Thoracic aorta (tissue), 2 donors: ENCODE measurements around the gene DARS1. TPM values are rescaled to one million over a fixed set of nuclear protein-coding genes. Genes with fewer than 3 reads are reported as not detected.

ENCODE experiments used
- ATAC-seq: fragments of 150-250 bp; one replicate; pipeline ENCODE4 v1.8.0; 2017; ENCODE audit warnings: low read depth; ENCODE audit not compliant: insufficient number of reproducible peaks, low FRiP score
- DNase-seq: peaks from one replicate; pipeline ENCODE4 v3.0.0-alpha.2; 2020; ENCODE audit warnings: low spot score
- H3K27ac ChIP-seq, 2 donors: fragments of 200-600 bp; sonication (generic); 1 replicate in 1 of 2; 2 replicates in 1 of 2; pipeline ENCODE4 v1.5.1; 2016; ENCODE audit warnings: mild to moderate bottlenecking in 2 of 2, moderate library complexity in 2 of 2
- H3K27me3 ChIP-seq: fragments of 200-600 bp; sonication (generic); replicated peaks from 2 replicates; pipeline ENCODE4 v1.6.0; 2016; ENCODE audit warnings: mild to moderate bottlenecking; ENCODE audit not compliant: insufficient read depth
- H3K36me3 ChIP-seq: fragments of 200-600 bp; sonication (generic); one replicate; pipeline ENCODE4 v1.5.1; 2016
- H3K4me1 ChIP-seq, 2 donors: fragments of 200-600 bp; sonication (generic); 1 replicate in 1 of 2; 2 replicates in 1 of 2; pipeline versions ENCODE4 v1.5.1 to v1.6.0; 2016; ENCODE audit warnings: low read depth in 2 of 2, mild to moderate bottlenecking in 1 of 2; ENCODE audit not compliant: control insufficient read depth in 1 of 2
- H3K4me3 ChIP-seq: fragments of 200-600 bp; sonication (generic); 2 replicates; pipeline ENCODE4 v1.5.1; 2016; ENCODE audit warnings: mild to moderate bottlenecking
- H3K9me3 ChIP-seq: fragments of 200-600 bp; sonication (generic); 2 replicates; pipeline ENCODE4 v1.5.1; 2016
- CTCF ChIP-seq: fragments of 200-600 bp; sonication (generic); IDR thresholded peaks from one replicate; pipeline ENCODE4 v1.5.1; 2019; ENCODE audit warnings: antibody characterized with exemption
- total RNA-seq, 2 donors: library from RNA; depleted of rRNA; stranded (reverse); fragments of >200 nt; gene quantifications; one replicate each; pipeline versions ENCODE4 v1.1.0 to v1.2.3, GENCODE V29; 2016

DARS1 gene
- total RNA-seq, 2 donors from 2014 or later, result 42.8 to 67.9 TPM

- H3K4me3 ChIP-seq, result no peak overlapping the region
- ATAC-seq (no peak), DNase-seq (no peak)
- TF ChIP-seq CTCF, result no peak
- H3K4me1 ChIP-seq, result peaks cover 0 to 6% of the 10 kb centered on the region in 2 donors
- no peaks in the 10 kb centered on the region for H3K36me3 ChIP-seq
- no peaks in the 10 kb centered on the region for H3K27me3 ChIP-seq
- H3K27ac ChIP-seq, result no peak overlapping the region
- H3K9me3 ChIP-seq, result no peaks in the 10 kb centered on the region
These were observed 39.2 kb upstream of the DARS1 start for GRCh38 chr2:136024616-136025015.

GRCh38 chr2:136024185-136024584, 38.8 kb upstream of the DARS1 start:
- Histone ChIP-seq H3K27me3 (no peaks in the 10 kb centered on the region), H3K4me3 (no peak overlapping the region), H3K27ac (no peak overlapping the region), H3K4me1 (peaks cover 0 to 6% of the 10 kb centered on the region in 2 donors), H3K36me3 (no peaks in the 10 kb centered on the region), H3K9me3 (no peaks in the 10 kb centered on the region)
- no peak for TF ChIP-seq CTCF
- ATAC-seq, result no peak
- no peak for DNase-seq

GRCh38 chr2:136023416-136023815, 38.0 kb upstream of the DARS1 start:
- ATAC-seq (no peak), DNase-seq (no peak)
- H3K36me3 ChIP-seq, result no peaks in the 10 kb centered on the region

GRCh38 chr2:136022396-136023146, 37.1 kb upstream of the DARS1 start:
- no peaks in the 10 kb centered on the region for H3K36me3 ChIP-seq
- H3K4me3 ChIP-seq, result no peak overlapping the region
- DNase-seq (no peak), ATAC-seq (no peak)
- no peaks in the 10 kb centered on the region for H3K27me3 ChIP-seq
- no peak for TF ChIP-seq CTCF
- peaks cover 0 to 6% of the 10 kb centered on the region in 2 donors for H3K4me1 ChIP-seq
- H3K27ac ChIP-seq, result no peak overlapping the region
- H3K9me3 ChIP-seq, result no peaks in the 10 kb centered on the region

More at GRCh38 chr2:136023416-136023815, 38.0 kb upstream of the DARS1 start:
- TF ChIP-seq CTCF, result no peak
- H3K4me1 ChIP-seq, result peaks cover 0 to 6% of the 10 kb centered on the region in 2 donors
- H3K27ac ChIP-seq, result no peak overlapping the region
- no peaks in the 10 kb centered on the region for H3K9me3 ChIP-seq
- no peaks in the 10 kb centered on the region for H3K27me3 ChIP-seq
- H3K4me3 ChIP-seq, result no peak overlapping the region

GRCh38 chr2:136021976-136022375, 36.5 kb upstream of the DARS1 start:
- peaks cover 0 to 6% of the 10 kb centered on the region in 2 donors for H3K4me1 ChIP-seq
- no peak overlapping the region for H3K27ac ChIP-seq
- H3K36me3 ChIP-seq, result no peaks in the 10 kb centered on the region
- ATAC-seq, result no peak
- DNase-seq, result no peak
- no peak for TF ChIP-seq CTCF
- H3K27me3 ChIP-seq, result no peaks in the 10 kb centered on the region
- no peaks in the 10 kb centered on the region for H3K9me3 ChIP-seq
- no peak overlapping the region for H3K4me3 ChIP-seq
